Coronary artery (tissue), 2 donors: Measurements from ENCODE around the gene HARS1.
"Not testable (repeated sequence)": the region's sequence is repeated elsewhere in the genome, so short reads cannot be mapped to it uniquely, and the experiment has no call there.

Source experiments
- DNase-seq: peaks from one replicate; pipeline ENCODE4 v3.0.0-alpha.2; 2017; ENCODE audit warnings: low spot score
- H3K27ac ChIP-seq, 2 donors: fragments of 200-600 bp; sonication (generic); one replicate each; pipeline ENCODE4 v1.5.1; 2016 to 2019
- H3K4me3 ChIP-seq: fragments of 200-600 bp; sonication (generic); 2 replicates; pipeline ENCODE4 v1.5.1; 2016; ENCODE audit warnings: mild to moderate bottlenecking, moderate library complexity
- CTCF ChIP-seq: fragments of 200-600 bp; sonication (generic); IDR thresholded peaks from one replicate; pipeline ENCODE4 v1.5.1; 2019; ENCODE audit warnings: antibody characterized with exemption

The HARS1 gene, protein sequence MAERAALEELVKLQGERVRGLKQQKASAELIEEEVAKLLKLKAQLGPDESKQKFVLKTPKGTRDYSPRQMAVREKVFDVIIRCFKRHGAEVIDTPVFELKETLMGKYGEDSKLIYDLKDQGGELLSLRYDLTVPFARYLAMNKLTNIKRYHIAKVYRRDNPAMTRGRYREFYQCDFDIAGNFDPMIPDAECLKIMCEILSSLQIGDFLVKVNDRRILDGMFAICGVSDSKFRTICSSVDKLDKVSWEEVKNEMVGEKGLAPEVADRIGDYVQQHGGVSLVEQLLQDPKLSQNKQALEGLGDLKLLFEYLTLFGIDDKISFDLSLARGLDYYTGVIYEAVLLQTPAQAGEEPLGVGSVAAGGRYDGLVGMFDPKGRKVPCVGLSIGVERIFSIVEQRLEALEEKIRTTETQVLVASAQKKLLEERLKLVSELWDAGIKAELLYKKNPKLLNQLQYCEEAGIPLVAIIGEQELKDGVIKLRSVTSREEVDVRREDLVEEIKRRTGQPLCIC

GRCh38 chr5:140690941-140691924 lies at the start of gene HARS1, which contains the start of gene HARS2:
TSS of gene HARS1 (minus strand) at chr5:140691370. CDS start at chr5:140691304, 66 bp downstream.
TSS of gene HARS2 (plus strand) at chr5:140691455. CDS start at chr5:140691649, 194 bp downstream.
- Histone ChIP-seq H3K27ac (peak within 1 kb of the TSS; percentile 50 to 85), H3K4me3 (peak within 1 kb of the TSS; percentile 87)
- no peak for TF ChIP-seq CTCF
- peak; percentile 95 for DNase-seq

GRCh38 chr5:140737486-140737885 lies 46.3 kb upstream of the HARS1 start:
- no peak overlapping the region for H3K27ac ChIP-seq
- H3K4me3 ChIP-seq, result no peak overlapping the region
- DNase-seq, result no peak
- TF ChIP-seq CTCF, result no peak

DNA sequence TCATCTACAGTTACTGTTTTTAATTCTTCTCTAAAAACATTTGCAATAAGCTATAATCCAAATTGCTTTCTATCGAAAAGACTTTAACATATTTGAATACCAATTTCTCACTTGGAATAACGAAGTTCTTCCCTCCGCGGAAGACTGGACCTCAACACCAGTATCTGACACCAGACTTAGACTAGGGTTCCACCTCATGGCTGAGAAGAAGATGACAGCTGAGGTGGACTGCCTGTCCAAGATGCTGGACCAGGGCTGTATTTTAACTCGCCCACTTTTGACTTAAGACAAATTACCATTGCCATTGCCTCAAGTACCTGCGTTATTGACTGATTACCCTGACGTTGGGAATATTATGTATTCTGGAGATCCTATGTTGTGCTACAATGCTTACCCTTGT lies 43.2 kb upstream of the HARS1 start:
- DNase-seq, result no peak
- H3K4me3 ChIP-seq, result no peak overlapping the region
- TF ChIP-seq CTCF, result no peak
- H3K27ac ChIP-seq, result no peak overlapping the region

DNA sequence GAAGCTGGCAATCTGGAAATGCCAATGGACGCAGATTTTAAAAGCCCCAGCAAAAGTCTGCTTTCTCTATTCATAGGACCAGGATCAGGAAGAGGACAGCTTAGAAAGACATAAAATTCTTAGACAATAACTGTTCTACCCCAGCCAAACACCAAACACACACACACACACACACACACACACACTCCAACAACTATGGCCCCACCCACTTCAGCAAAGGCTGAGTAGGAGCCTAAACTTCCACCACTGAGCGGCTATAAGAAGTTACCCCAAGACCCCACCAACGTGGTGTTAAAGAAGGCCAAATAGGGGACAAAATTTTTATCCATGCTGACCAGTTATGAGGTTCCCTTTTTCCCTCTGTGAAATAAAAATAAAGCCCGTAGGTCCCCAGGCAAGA lies 41.9 kb upstream of the HARS1 start:
- TF ChIP-seq CTCF, result no peak
- H3K27ac ChIP-seq, result no peak overlapping the region
- DNase-seq, result no peak
- no peak overlapping the region for H3K4me3 ChIP-seq

GRCh38 chr5:140725799-140726471 lies 34.8 kb upstream of the HARS1 start:
- no peak for TF ChIP-seq CTCF
- Histone ChIP-seq H3K27ac (no peak overlapping the region), H3K4me3 (peak overlapping the region; percentile 39)
- DNase-seq, result no peak

DNA sequence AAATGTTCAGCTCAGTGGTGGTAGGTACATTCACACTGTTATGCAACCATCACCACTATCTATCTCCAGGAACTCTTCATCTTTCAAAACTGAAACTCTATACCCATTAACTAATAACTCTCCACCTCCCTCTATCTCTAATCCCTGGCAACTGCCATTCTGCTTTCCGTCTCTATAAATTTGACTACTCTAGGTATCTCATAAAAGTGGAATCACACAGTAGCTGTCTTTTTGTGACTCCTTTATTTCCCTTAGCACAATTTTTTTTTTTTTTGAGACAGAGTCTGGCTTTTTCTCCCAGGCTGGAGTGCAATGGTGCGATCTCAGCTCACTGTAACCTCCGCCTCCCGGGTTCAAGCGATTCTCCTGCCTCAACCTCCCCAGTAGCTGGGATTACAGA lies 30.2 kb upstream of the HARS1 start:
- not testable (repeated sequence) for DNase-seq, H3K4me3 ChIP-seq, H3K27ac ChIP-seq

DNA sequence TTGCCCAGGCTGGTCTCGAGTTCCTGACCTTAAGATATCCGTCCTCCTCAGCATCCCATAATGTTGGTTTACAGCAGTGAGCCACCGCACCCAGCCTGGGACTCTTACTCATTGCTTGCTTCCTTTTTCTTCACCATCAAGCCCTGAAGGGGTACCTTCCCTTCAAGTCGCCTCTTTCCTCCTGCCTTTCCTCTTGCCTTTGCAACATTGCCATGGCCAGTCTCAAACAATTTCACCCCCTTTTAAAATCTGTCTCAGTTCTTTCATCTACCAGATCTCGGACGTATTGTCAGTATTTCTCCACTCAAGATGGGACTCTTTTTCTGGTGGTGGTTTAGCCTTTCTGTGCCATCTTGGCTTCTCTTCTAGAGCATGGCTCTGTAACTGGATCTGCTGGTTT lies 29.6 kb upstream of the HARS1 start:
- not testable (repeated sequence) for H3K27ac ChIP-seq, DNase-seq, H3K4me3 ChIP-seq
